Left ventricle myocardium inferior (tissue), 1 donor: ENCODE data around the gene MACROD2. TPM values are rescaled to one million over a fixed set of nuclear protein-coding genes. Genes with fewer than 3 reads are reported as not detected.

ENCODE experiments used
- DNase-seq: peaks from one replicate; pipeline ENCODE4 v3.0.0-alpha.2; 2020
- H3K27ac ChIP-seq: fragments of 200-600 bp; replicated peaks from 2 replicates; pipeline ENCODE4 v1.8.0; 2021
- H3K27me3 ChIP-seq: fragments of 200-600 bp; 2 replicates; pipeline ENCODE4 v1.8.0; 2021; ENCODE audit warnings: low read depth
- H3K36me3 ChIP-seq: fragments of 200-600 bp; 2 replicates; pipeline ENCODE4 v1.8.0; 2021
- H3K4me1 ChIP-seq: fragments of 200-600 bp; 2 replicates; pipeline ENCODE4 v1.8.0; 2021
- H3K4me3 ChIP-seq: fragments of 200-600 bp; 2 replicates; pipeline ENCODE4 v1.8.0; 2021; ENCODE audit warnings: mild to moderate bottlenecking, moderate library complexity
- H3K9me3 ChIP-seq: fragments of 200-600 bp; replicated peaks from 2 replicates; pipeline ENCODE4 v1.8.0; 2021
- intact Hi-C: fragments of 100-400 bp; cut with micrococcal nuclease; formaldehyde crosslinking; loops from one replicate; pipeline ENCODE4 v1.11.0; 2022
- total RNA-seq: library from RNA; stranded (reverse); fragmentation: NEBNext Ultra II Directional; extraction: Animal tissue kit (Norgen Biotek cat#: 25700); gene quantifications from one replicate; pipeline ENCODE4 v1.2.1, GENCODE V29; 2021
- TF ChIP-seq, protein P1 (sequence below): fragments of 200-600 bp; IDR thresholded peaks from 2 replicates; pipeline ENCODE4 v1.8.0; 2021; ENCODE audit warnings: antibody characterized with exemption, mild to moderate bottlenecking, borderline replicate concordance
- donor health status: DM: no; HTN: yes; CAD: no; lungs with severe emphysema.

MACROD2 gene
- total RNA-seq, 1 donor from 2014 or later, result 3.6 TPM

DNA sequence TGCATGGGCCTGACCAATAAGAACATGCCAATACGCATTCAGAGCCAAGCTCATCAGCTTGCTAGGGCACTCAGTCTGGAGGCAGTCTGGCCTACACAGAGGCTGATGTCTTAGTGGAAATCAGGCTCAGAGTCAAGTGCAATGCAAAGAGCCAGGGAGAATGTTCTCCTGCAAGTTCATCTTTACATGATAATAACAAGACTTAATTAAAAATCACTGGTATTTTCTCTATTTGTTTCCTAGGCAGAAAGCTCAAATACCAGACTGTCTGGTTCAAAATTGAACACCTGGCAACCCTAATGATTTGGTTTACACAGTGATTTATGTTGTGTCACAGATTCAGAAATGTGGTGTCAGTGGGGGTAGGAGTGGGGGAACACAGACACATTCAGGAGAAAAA, 1031.4 kb downstream of the MACROD2 start:
- TF ChIP-seq, protein P1, sequence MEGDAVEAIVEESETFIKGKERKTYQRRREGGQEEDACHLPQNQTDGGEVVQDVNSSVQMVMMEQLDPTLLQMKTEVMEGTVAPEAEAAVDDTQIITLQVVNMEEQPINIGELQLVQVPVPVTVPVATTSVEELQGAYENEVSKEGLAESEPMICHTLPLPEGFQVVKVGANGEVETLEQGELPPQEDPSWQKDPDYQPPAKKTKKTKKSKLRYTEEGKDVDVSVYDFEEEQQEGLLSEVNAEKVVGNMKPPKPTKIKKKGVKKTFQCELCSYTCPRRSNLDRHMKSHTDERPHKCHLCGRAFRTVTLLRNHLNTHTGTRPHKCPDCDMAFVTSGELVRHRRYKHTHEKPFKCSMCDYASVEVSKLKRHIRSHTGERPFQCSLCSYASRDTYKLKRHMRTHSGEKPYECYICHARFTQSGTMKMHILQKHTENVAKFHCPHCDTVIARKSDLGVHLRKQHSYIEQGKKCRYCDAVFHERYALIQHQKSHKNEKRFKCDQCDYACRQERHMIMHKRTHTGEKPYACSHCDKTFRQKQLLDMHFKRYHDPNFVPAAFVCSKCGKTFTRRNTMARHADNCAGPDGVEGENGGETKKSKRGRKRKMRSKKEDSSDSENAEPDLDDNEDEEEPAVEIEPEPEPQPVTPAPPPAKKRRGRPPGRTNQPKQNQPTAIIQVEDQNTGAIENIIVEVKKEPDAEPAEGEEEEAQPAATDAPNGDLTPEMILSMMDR, result no peak

DNA sequence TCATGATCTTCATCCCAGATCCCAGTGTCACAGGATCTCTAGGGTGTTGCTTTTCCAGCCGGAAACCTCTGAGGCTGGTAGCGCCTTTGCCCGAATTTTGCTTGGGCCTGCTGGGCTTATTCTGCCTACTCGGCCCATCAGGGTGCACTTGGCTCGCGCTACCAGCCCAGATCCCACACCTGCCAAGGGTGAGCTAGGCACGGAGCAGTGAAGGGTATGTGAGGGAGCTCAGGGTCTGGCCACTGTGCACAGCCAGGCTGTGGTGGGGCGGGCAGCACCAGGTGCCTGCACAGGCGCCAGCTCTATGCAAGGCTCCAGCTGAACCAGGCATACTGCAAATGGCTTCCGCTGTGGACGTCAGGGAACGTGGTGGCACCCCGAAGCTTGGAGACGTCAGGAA, 1035.5 kb downstream of the MACROD2 start:
- Histone ChIP-seq H3K27me3 (no peaks in the 10 kb centered on the region), H3K36me3 (no peaks in the 10 kb centered on the region), H3K27ac (no peak overlapping the region), H3K4me1 (no peaks in the 10 kb centered on the region), H3K9me3 (no peaks in the 10 kb centered on the region), H3K4me3 (no peak overlapping the region)
- intact Hi-C loops, result no loop called here
- no peak for DNase-seq
- TF ChIP-seq, protein P1, result no peak

More for the DNA sequence above, 1031.4 kb downstream of the MACROD2 start:
- Histone ChIP-seq H3K4me3 (no peak overlapping the region), H3K27me3 (no peaks in the 10 kb centered on the region), H3K9me3 (no peaks in the 10 kb centered on the region), H3K27ac (no peak overlapping the region), H3K36me3 (no peaks in the 10 kb centered on the region), H3K4me1 (no peaks in the 10 kb centered on the region)
- intact Hi-C loops, result no loop called here
- DNase-seq, result no peak

DNA sequence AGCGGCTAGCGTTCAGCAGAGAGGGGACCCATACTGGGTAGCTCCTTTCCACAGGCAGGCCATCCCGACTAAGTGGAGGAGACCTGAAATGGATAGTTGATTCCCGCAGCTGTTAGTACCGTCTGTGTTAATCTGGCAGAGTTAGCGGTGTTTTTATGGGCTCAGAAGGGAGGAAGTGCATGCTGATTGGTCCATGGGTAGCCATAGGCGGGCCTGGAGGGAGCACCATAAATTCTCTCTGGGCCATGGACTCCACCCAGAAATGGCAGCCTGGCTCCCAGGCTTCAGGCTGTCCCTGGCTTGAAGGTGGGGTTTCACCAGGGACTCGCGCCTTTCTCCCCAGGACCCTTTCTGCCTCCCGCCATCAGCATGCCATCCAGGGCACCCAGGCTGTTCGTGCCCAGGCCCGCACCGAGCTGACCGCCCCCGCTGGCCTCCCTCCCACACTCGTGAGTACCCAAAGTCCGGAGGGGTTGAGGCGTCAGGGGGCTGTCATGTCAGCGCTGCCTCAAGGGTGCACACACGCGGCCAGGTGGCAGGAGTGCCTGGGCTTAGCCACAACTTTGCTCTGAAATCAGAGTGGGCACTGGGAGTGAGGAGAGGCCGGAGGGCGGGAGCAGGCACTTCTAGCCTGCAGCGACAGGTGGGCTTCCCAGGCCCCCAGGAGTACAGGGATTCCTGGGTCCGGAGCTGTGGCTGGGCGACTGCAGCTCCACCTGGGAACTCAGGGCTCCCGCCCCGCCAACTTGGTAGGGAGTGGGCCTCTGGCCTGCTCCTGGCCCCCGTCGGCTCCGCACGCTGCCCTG, 1036.4 kb downstream of the MACROD2 start:
- DNase-seq, result no peak
- no peaks in the 10 kb centered on the region for H3K27me3 ChIP-seq
- H3K36me3 ChIP-seq, result no peaks in the 10 kb centered on the region
- no peak overlapping the region for H3K27ac ChIP-seq
- intact Hi-C loops, result no loop called here
- no peaks in the 10 kb centered on the region for H3K4me1 ChIP-seq
- H3K4me3 ChIP-seq, result no peak overlapping the region
- TF ChIP-seq, protein P1, result no peak
- no peaks in the 10 kb centered on the region for H3K9me3 ChIP-seq

DNA sequence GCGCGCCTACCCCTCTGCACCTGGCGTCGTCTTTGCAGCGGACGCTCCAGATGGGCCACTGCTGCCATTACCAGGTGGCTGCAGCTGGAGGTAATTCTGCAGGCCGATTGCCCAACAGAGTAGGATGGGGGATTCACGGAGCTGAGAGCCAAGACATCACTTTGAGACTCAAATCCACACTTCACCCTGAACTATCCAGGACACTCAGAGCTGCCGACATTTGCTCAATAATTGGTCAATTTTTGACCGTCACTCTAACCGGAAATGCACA, 1037.0 kb downstream of the MACROD2 start:
- intact Hi-C loops, result no loop called here
- Histone ChIP-seq H3K4me1 (no peaks in the 10 kb centered on the region), H3K36me3 (no peaks in the 10 kb centered on the region), H3K27me3 (no peaks in the 10 kb centered on the region), H3K27ac (no peak overlapping the region), H3K9me3 (no peaks in the 10 kb centered on the region), H3K4me3 (no peak overlapping the region)
- TF ChIP-seq, protein P1, result no peak
- no peak for DNase-seq

DNA sequence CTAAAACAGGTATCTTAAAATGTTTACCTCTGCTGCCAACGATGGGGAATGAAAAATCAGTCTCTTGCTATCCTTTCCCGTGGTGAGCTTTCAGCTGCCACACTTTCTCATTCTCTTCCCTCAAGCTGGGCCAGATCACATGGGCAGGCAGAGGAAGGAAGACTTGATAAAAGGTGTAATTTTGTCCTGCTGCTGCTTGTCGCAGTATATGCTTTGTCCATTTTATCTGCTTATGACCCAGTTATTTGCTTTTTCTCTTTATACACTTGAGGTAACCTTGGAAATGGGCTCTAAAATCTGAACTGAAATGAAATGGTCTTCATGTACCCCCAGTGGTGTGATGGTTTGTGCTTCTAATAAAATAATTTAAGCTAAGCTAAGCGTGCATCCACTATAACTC, 1038.0 kb downstream of the MACROD2 start:
- intact Hi-C loops, result no loop called here
- Histone ChIP-seq H3K36me3 (no peaks in the 10 kb centered on the region), H3K27ac (no peak overlapping the region), H3K27me3 (no peaks in the 10 kb centered on the region), H3K4me3 (no peak overlapping the region), H3K4me1 (no peaks in the 10 kb centered on the region), H3K9me3 (no peaks in the 10 kb centered on the region)
- TF ChIP-seq, protein P1, result no peak
- DNase-seq, result no peak

DNA sequence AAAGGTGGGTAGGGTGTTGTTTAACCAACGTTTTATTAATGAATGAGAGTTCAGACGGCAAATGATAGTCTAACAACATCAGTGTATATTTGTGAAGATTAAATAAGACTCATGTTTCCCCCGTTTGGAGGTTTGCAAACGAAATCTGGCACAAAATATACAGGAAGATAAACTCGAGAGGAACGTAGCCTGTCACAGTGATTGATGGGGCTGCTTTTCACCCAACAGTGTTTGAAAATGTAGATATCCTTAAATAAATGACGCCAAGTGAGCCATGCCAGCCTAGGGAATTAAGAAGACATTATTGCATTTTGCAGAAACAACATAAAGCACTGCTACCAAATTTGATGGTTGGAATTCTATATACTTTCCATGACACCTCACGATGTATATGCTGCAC, 1038.6 kb downstream of the MACROD2 start:
- no peak for DNase-seq
- H3K27me3 ChIP-seq, result no peaks in the 10 kb centered on the region
- TF ChIP-seq, protein P1, result no peak
- H3K4me1 ChIP-seq, result no peaks in the 10 kb centered on the region
- intact Hi-C loops, result no loop called here
- no peaks in the 10 kb centered on the region for H3K9me3 ChIP-seq
- H3K36me3 ChIP-seq, result no peaks in the 10 kb centered on the region
- no peak overlapping the region for H3K27ac ChIP-seq
- no peak overlapping the region for H3K4me3 ChIP-seq
